Neural cell (in vitro differentiated cells): Measurements from ENCODE around the gene KIF19. TPM values are rescaled to one million over a fixed set of nuclear protein-coding genes. Genes with fewer than 3 reads are reported as not detected.

Source experiments
- H2AFZ ChIP-seq: fragments of 200-600, 300-800 bp; sonication (generic), shearing (Covaris generic); 2 replicates; pipeline ENCODE4 v1.6.0; 2014; ENCODE audit warnings: low read depth, mild to moderate bottlenecking, antibody characterized with exemption, low read length, moderate library complexity
- H3F3A ChIP-seq: fragments of 200-600 bp; shearing (Covaris generic); 2 replicates; pipeline ENCODE4 v1.6.1; 2016; ENCODE audit warnings: mild to moderate bottlenecking, moderate library complexity, mixed read lengths, antibody characterized with exemption, low read length; ENCODE audit not compliant: insufficient read depth, poor library complexity, severe bottlenecking
- H3K27ac ChIP-seq: fragments of 200-600, 300-800 bp; sonication (generic), shearing (Covaris generic); 2 replicates; pipeline ENCODE4 v1.5.1; 2014; ENCODE audit warnings: mild to moderate bottlenecking, low read length, moderate library complexity
- H3K27me3 ChIP-seq: fragments of 300-800, 200-600 bp; sonication (generic), shearing (Covaris generic); 2 replicates; pipeline ENCODE4 v1.6.0; 2014; ENCODE audit warnings: mild to moderate bottlenecking, low read depth, low read length, moderate library complexity; ENCODE audit not compliant: insufficient read depth
- H3K36me3 ChIP-seq: fragments of 300-800, 200-600 bp; sonication (generic), shearing (Covaris generic); 2 replicates; pipeline ENCODE4 v1.5.1; 2014; ENCODE audit warnings: mild to moderate bottlenecking, antibody characterized with exemption, low read length, moderate library complexity; ENCODE audit not compliant: insufficient read depth
- H3K4me2 ChIP-seq: fragments of 300-800, 200-600 bp; sonication (generic), shearing (Covaris generic); 2 replicates; pipeline ENCODE4 v1.6.0; 2014; ENCODE audit warnings: mild to moderate bottlenecking, low read length
- H3K4me3 ChIP-seq: fragments of 300-800, 200-600 bp; sonication (generic), shearing (Covaris generic); 2 replicates; pipeline ENCODE4 v1.5.1; 2014; ENCODE audit warnings: mild to moderate bottlenecking, low read length, moderate library complexity
- H3K79me2 ChIP-seq: fragments of 200-600 bp; shearing (Covaris generic); replicated peaks from 2 replicates; pipeline ENCODE4 v1.6.0; 2014; ENCODE audit warnings: mild to moderate bottlenecking, low read length, moderate library complexity; ENCODE audit not compliant: insufficient read depth
- H3K9ac ChIP-seq: fragments of 300-800, 200-600 bp; sonication (generic), shearing (Covaris generic); 2 replicates; pipeline ENCODE4 v1.6.1; 2016; ENCODE audit warnings: mild to moderate bottlenecking, low read length, mixed read lengths
- H3K9me2 ChIP-seq: fragments of 200-600 bp; shearing (Covaris generic); 2 replicates; pipeline ENCODE4 v1.6.1; 2016; ENCODE audit warnings: mild to moderate bottlenecking, low read length, mixed read lengths; ENCODE audit not compliant: insufficient read depth
- H3K9me3 ChIP-seq: fragments of 200-600, 300-800 bp; sonication (generic), shearing (Covaris generic); 2 replicates; pipeline ENCODE4 v1.6.1; 2016; ENCODE audit warnings: mild to moderate bottlenecking, mixed run types, low read length, moderate library complexity, mixed read lengths
- H4K20me1 ChIP-seq: fragments of 200-600 bp; shearing (Covaris generic); 2 replicates; pipeline ENCODE4 v1.6.1; 2016; ENCODE audit warnings: mild to moderate bottlenecking, mixed run types; ENCODE audit not compliant: insufficient read depth
- CTCF ChIP-seq: fragments of 450-650 bp; IDR thresholded peaks from 2 replicates; pipeline ENCODE4 v1.5.1; 2014; ENCODE audit warnings: antibody characterized with exemption, mild to moderate bottlenecking, moderate library complexity; ENCODE audit not compliant: poor library complexity, severe bottlenecking
- EP300 ChIP-seq: fragments of 450-650 bp; conservative IDR thresholded peaks from 2 replicates; pipeline ENCODE4 v1.6.1; 2014; ENCODE audit warnings: antibody characterized with exemption, mild to moderate bottlenecking, moderate library complexity; ENCODE audit not compliant: poor library complexity, severe bottlenecking
- EZH2 ChIP-seq: fragments of 200-600, 300-800 bp; shearing (Covaris generic), sonication (generic); IDR thresholded peaks from 2 replicates; pipeline ENCODE4 v1.6.1; 2014; ENCODE audit warnings: antibody characterized with exemption, low read length, borderline replicate concordance, mild to moderate bottlenecking; ENCODE audit not compliant: insufficient read depth, poor library complexity, severe bottlenecking
- MXI1 ChIP-seq: fragments of 450-650 bp; conservative IDR thresholded peaks from 2 replicates; pipeline ENCODE4 v1.6.1; 2014; ENCODE audit warnings: antibody characterized with exemption, mild to moderate bottlenecking; ENCODE audit not compliant: poor library complexity, severe bottlenecking
- POLR2AphosphoS5 ChIP-seq: IDR thresholded peaks from 2 replicates; pipeline ENCODE4 v1.6.1; 2012
- RAD21 ChIP-seq: fragments of 450-650 bp; conservative IDR thresholded peaks from 2 replicates; pipeline ENCODE4 v1.6.1; 2014; ENCODE audit warnings: antibody characterized with exemption, mild to moderate bottlenecking, moderate library complexity
- REST ChIP-seq: IDR thresholded peaks from 2 replicates; pipeline ENCODE4 v1.6.1; 2012; ENCODE audit warnings: borderline replicate concordance
- SMC3 ChIP-seq: fragments of 450-650 bp; conservative IDR thresholded peaks from 2 replicates; pipeline ENCODE4 v1.6.1; 2014; ENCODE audit warnings: antibody characterized with exemption, mild to moderate bottlenecking, moderate library complexity; ENCODE audit not compliant: poor library complexity
- TAF1 ChIP-seq: IDR thresholded peaks from 2 replicates; pipeline ENCODE4 v1.6.1; 2012; ENCODE audit warnings: low read depth
- polyA plus RNA-seq: library from polyadenylated mRNA; depleted of rRNA; stranded (reverse); fragments of >200 nt; gene quantifications from 2 replicates; pipeline ENCODE4 v1.2.3, GENCODE V29; 2014

The KIF19 gene
- polyA plus RNA-seq, 1 donor from 2014 or later = not detected

- Histone ChIP-seq H3K9ac (no peak overlapping the region), H3K4me2 (no peak overlapping the region), H3K4me3 (no peak overlapping the region), H3K27ac (no peak overlapping the region), H3K79me2 (no peaks in the 10 kb centered on the region), H3K9me2 (no peaks in the 10 kb centered on the region), H3K27me3 (no peaks in the 10 kb centered on the region), H3F3A (no peaks in the 10 kb centered on the region), H3K36me3 (no peaks in the 10 kb centered on the region), H3K9me3 (no peaks in the 10 kb centered on the region), H2AFZ (no peak overlapping the region), H4K20me1 (no peaks in the 10 kb centered on the region)
- no peak for TF ChIP-seq TAF1
- TF ChIP-seq MXI1 = no peak
- peak; percentile 63 for TF ChIP-seq RAD21
- TF ChIP-seq SMC3 = peak; percentile 70
- peak; percentile 72 for TF ChIP-seq CTCF
Observed at GRCh38 chr17:74368341-74369081, 42.5 kb downstream of the KIF19 start.

GRCh38 chr17:74369221-74369620 is 43.2 kb downstream of the KIF19 start:
- H3K4me2 ChIP-seq = no peak overlapping the region
- H3K9ac ChIP-seq = no peak overlapping the region

More at GRCh38 chr17:74369221-74369620, 43.2 kb downstream of the KIF19 start:
- Histone ChIP-seq H4K20me1 (no peaks in the 10 kb centered on the region), H2AFZ (no peak overlapping the region), H3K4me3 (no peak overlapping the region), H3K36me3 (no peaks in the 10 kb centered on the region), H3K79me2 (no peaks in the 10 kb centered on the region), H3F3A (no peaks in the 10 kb centered on the region), H3K27ac (no peak overlapping the region), H3K9me2 (no peaks in the 10 kb centered on the region), H3K9me3 (no peaks in the 10 kb centered on the region), H3K27me3 (no peaks in the 10 kb centered on the region)
- no peak for TF ChIP-seq POLR2AphosphoS5
- TF ChIP-seq REST = no peak
- TF ChIP-seq EZH2 = no peak
- no peak for TF ChIP-seq TAF1
- no peak for TF ChIP-seq MXI1
- no peak for TF ChIP-seq SMC3
- TF ChIP-seq EP300 = no peak
- TF ChIP-seq CTCF = no peak
- TF ChIP-seq RAD21 = no peak
